Measurements from ENCODE around the gene HCRTR1. TPM values are rescaled to one million over a fixed set of nuclear protein-coding genes. Genes with fewer than 3 reads are reported as not detected.
A peak's percentile ranks its signal among the peaks of the same experiment; 100 is the strongest.

HCRTR1 gene
- total and polyA plus RNA-seq, 5 donors from 2014 or later: not detected

- Mint-ChIP-seq H3K27ac (no peak overlapping the region), H3K27me3 (peaks cover 27% of the 10 kb centered on the region), H3K9me3 (no peaks in the 10 kb centered on the region), H3K4me1 (peaks cover 0 to 12% (median under 1%) of the 10 kb centered on the region in 4 donors), H3K4me3 (peak overlapping the region in 2 of 4 donors; percentile 39 to 70), H3K36me3 (no peaks in the 10 kb centered on the region)
- H3K27me3 ChIP-seq (ENCODE audit: control insufficient read depth, insufficient read depth, low read length): peaks cover 14% of the 10 kb centered on the region
- H3K27ac ChIP-seq (ENCODE audit: insufficient read depth, low read length, poor library complexity, severe bottlenecking): no peak overlapping the region
- ATAC-seq (ENCODE audit: low read depth in 2 of 2) (peak; percentile 49 to 52), DNase-seq (peak in 2 of 3 donors; percentile 25 to 39)
- H3K4me3 ChIP-seq (ENCODE audit: low read depth, low read length): no peak overlapping the region
- H3K4me1 ChIP-seq (ENCODE audit: control insufficient read depth, insufficient read depth, low read length, poor library complexity, severe bottlenecking): peaks cover 9% of the 10 kb centered on the region
- H3K36me3 ChIP-seq (ENCODE audit: control insufficient read depth, insufficient read depth, low read length): no peaks in the 10 kb centered on the region
- H3K9me3 ChIP-seq (ENCODE audit: control insufficient read depth in 2 of 2, low read length in 2 of 2): no peaks in the 10 kb centered on the region
These were observed 642 bp downstream of the HCRTR1 start for GRCh38 chr1:31617916-31618746.

DNA sequence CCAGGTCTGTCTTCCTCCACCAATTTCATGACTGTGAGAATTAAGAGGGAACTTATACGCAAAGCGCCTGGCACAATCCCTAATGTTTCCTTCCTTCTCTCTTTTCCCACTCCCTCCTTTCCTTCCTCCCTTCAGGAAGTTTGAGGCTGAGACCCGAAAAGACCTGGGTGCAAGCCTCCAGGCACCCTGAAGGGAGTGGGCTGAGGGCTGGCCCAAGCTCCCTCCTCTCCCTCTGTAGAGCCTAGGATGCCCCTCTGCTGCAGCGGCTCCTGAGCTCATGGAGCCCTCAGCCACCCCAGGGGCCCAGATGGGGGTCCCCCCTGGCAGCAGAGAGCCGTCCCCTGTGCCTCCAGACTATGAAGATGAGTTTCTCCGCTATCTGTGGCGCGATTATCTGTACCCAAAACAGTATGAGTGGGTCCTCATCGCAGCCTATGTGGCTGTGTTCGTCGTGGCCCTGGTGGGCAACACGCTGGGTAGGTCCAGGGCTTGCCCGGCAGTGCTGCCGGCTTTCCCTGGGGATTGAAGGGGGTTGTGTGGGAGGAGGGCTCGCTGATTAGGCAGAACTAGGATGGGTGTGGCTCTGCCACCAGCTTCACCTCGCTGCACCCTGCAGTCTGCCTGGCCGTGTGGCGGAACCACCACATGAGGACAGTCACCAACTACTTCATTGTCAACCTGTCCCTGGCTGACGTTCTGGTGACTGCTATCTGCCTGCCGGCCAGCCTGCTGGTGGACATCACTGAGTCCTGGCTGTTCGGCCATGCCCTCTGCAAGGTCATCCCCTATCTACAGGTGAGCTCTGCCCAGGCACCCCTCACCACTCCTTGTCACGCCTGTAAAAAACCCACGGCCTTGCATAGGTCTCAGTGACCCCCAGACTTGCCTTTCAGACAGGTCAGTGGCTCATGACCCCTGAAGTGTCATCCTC lies 1.7 kb downstream of the HCRTR1 start:
- peaks cover 14% of the 10 kb centered on the region for H3K27me3 ChIP-seq (ENCODE audit: control insufficient read depth, insufficient read depth, low read length)
- H3K27me3 Mint-ChIP-seq: peaks cover 27% of the 10 kb centered on the region
- H3K4me1 ChIP-seq (ENCODE audit: control insufficient read depth, insufficient read depth, low read length, poor library complexity, severe bottlenecking): peaks cover 9% of the 10 kb centered on the region
- no peak overlapping the region for H3K4me3 ChIP-seq (ENCODE audit: low read depth, low read length)
- peaks cover 6% of the 10 kb centered on the region for H3K36me3 Mint-ChIP-seq
- DNase-seq (no peak), ATAC-seq (ENCODE audit: low read depth in 2 of 2) (no peak)
- H3K4me1 Mint-ChIP-seq: peaks cover 0 to 12% (median 5%) of the 10 kb centered on the region in 4 donors
- H3K4me3 Mint-ChIP-seq: peak overlapping the region in 1 of 4 donors; percentile 19
- no peak overlapping the region for H3K27ac Mint-ChIP-seq
- H3K9me3 Mint-ChIP-seq: no peaks in the 10 kb centered on the region
- H3K27ac ChIP-seq (ENCODE audit: insufficient read depth, low read length, poor library complexity, severe bottlenecking): no peak overlapping the region
- H3K36me3 ChIP-seq (ENCODE audit: control insufficient read depth, insufficient read depth, low read length): no peaks in the 10 kb centered on the region
- no peaks in the 10 kb centered on the region for H3K9me3 ChIP-seq (ENCODE audit: control insufficient read depth in 2 of 2, low read length in 2 of 2)

DNA sequence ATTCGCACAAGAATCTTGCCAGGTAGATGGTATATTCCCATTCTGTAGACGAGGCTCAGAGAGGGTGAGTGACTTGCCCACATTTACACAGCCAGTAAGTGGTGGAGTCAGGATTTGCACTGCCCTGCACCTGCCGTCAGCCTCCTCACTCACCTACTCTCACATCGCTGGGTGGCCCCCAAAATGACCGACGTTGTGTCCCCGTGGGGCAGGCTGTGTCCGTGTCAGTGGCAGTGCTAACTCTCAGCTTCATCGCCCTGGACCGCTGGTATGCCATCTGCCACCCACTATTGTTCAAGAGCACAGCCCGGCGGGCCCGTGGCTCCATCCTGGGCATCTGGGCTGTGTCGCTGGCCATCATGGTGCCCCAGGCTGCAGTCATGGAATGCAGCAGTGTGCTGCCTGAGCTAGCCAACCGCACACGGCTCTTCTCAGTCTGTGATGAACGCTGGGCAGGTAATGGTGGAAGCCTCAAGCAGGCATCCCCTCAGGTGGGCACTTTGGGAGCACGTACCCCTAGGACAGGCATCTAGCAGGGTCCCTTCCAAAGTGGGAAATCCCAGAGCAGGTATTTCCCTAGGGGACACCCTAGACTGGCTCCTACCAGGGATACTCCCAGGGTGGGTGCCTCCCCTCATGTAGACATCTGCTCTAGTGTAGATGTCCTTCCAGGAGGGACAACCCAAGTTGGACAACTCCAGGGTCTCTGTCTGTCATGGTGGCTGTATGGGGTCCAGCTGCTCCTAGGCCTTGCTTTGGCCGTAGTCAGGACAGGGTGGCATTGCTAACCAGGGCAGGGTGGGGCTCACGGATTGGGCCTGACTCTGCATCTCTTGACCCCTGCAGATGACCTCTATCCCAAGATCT lies 3.4 kb downstream of the HCRTR1 start:
- H3K9me3 Mint-ChIP-seq: no peaks in the 10 kb centered on the region
- no peaks in the 10 kb centered on the region for H3K36me3 ChIP-seq (ENCODE audit: control insufficient read depth, insufficient read depth, low read length)
- peaks cover 22% of the 10 kb centered on the region for H3K27me3 Mint-ChIP-seq
- H3K36me3 Mint-ChIP-seq: peaks cover 6% of the 10 kb centered on the region
- no peak overlapping the region for H3K27ac ChIP-seq (ENCODE audit: insufficient read depth, low read length, poor library complexity, severe bottlenecking)
- peaks cover 9% of the 10 kb centered on the region for H3K4me1 ChIP-seq (ENCODE audit: control insufficient read depth, insufficient read depth, low read length, poor library complexity, severe bottlenecking)
- H3K4me3 ChIP-seq (ENCODE audit: low read depth, low read length): no peak overlapping the region
- H3K27ac Mint-ChIP-seq: no peak overlapping the region
- ATAC-seq (ENCODE audit: low read depth in 2 of 2) (no peak), DNase-seq (no peak)
- H3K4me3 Mint-ChIP-seq: no peak overlapping the region
- H3K27me3 ChIP-seq (ENCODE audit: control insufficient read depth, insufficient read depth, low read length): peaks cover 14% of the 10 kb centered on the region
- H3K4me1 Mint-ChIP-seq: peaks cover 4 to 12% (median 8%) of the 10 kb centered on the region in 4 donors
- no peaks in the 10 kb centered on the region for H3K9me3 ChIP-seq (ENCODE audit: control insufficient read depth in 2 of 2, low read length in 2 of 2)

DNA sequence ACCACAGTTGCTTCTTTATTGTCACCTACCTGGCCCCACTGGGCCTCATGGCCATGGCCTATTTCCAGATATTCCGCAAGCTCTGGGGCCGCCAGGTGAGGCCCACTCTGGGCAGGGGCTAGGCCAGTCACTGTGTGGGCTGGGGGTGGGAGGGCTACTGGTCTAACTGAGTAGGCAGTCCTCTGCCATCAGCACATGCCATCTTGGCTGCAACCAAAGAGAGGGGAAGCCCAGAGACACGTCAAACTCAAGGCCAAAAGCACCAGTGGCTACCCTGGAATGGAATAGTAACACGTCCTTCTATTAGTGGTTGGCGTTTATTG lies 4.0 kb downstream of the HCRTR1 start:
- Mint-ChIP-seq H3K9me3 (no peaks in the 10 kb centered on the region), H3K4me3 (no peak overlapping the region), H3K27me3 (peaks cover 18% of the 10 kb centered on the region), H3K4me1 (peaks cover 4 to 12% (median 8%) of the 10 kb centered on the region in 4 donors), H3K36me3 (peaks cover 6% of the 10 kb centered on the region), H3K27ac (no peak overlapping the region)
- H3K4me1 ChIP-seq (ENCODE audit: control insufficient read depth, insufficient read depth, low read length, poor library complexity, severe bottlenecking): peaks cover 9% of the 10 kb centered on the region
- no peaks in the 10 kb centered on the region for H3K36me3 ChIP-seq (ENCODE audit: control insufficient read depth, insufficient read depth, low read length)
- no peak for ATAC-seq (ENCODE audit: low read depth in 2 of 2)
- H3K9me3 ChIP-seq (ENCODE audit: control insufficient read depth in 2 of 2, low read length in 2 of 2): no peaks in the 10 kb centered on the region
- DNase-seq: no peak
- H3K27me3 ChIP-seq (ENCODE audit: control insufficient read depth, insufficient read depth, low read length): peaks cover 9% of the 10 kb centered on the region
- H3K4me3 ChIP-seq (ENCODE audit: low read depth, low read length): no peak overlapping the region
- H3K27ac ChIP-seq (ENCODE audit: insufficient read depth, low read length, poor library complexity, severe bottlenecking): no peak overlapping the region

- Mint-ChIP-seq H3K4me1 (peaks cover 4 to 11% (median 7%) of the 10 kb centered on the region in 4 donors), H3K27ac (no peak overlapping the region), H3K4me3 (no peak overlapping the region), H3K27me3 (peaks cover 12% of the 10 kb centered on the region), H3K9me3 (no peaks in the 10 kb centered on the region), H3K36me3 (peaks cover 9% of the 10 kb centered on the region)
- H3K27me3 ChIP-seq (ENCODE audit: control insufficient read depth, insufficient read depth, low read length): peaks cover 9% of the 10 kb centered on the region
- ATAC-seq (ENCODE audit: low read depth in 2 of 2) (no peak), DNase-seq (no peak)
- no peaks in the 10 kb centered on the region for H3K9me3 ChIP-seq (ENCODE audit: control insufficient read depth in 2 of 2, low read length in 2 of 2)
- H3K4me3 ChIP-seq (ENCODE audit: low read depth, low read length): no peak overlapping the region
- H3K4me1 ChIP-seq (ENCODE audit: control insufficient read depth, insufficient read depth, low read length, poor library complexity, severe bottlenecking): peaks cover 9% of the 10 kb centered on the region
- no peaks in the 10 kb centered on the region for H3K36me3 ChIP-seq (ENCODE audit: control insufficient read depth, insufficient read depth, low read length)
- H3K27ac ChIP-seq (ENCODE audit: insufficient read depth, low read length, poor library complexity, severe bottlenecking): no peak overlapping the region
These were observed 4.6 kb downstream of the HCRTR1 start for GRCh38 chr1:31621847-31622730.

DNA sequence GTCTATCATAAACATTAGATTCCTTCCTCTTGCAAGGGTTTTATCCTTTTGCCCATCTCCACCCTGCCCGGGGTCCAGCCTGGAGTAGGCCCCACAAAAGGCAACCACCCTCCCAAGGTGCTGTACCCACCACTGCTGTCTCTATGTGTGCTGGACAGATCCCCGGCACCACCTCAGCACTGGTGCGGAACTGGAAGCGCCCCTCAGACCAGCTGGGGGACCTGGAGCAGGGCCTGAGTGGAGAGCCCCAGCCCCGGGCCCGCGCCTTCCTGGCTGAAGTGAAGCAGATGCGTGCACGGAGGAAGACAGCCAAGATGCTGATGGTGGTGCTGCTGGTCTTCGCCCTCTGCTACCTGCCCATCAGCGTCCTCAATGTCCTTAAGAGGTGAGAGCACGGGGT lies 5.9 kb downstream of the HCRTR1 start:
- H3K36me3 ChIP-seq (ENCODE audit: control insufficient read depth, insufficient read depth, low read length): peaks cover 3% of the 10 kb centered on the region

More for the DNA sequence above, 5.9 kb downstream of the HCRTR1 start:
- no peak overlapping the region for H3K4me3 ChIP-seq (ENCODE audit: low read depth, low read length)
- Mint-ChIP-seq H3K27me3 (peaks cover 9% of the 10 kb centered on the region), H3K27ac (peak overlapping the region in 1 of 3 donors; percentile 85), H3K4me1 (peaks cover 4 to 9% (median 5%) of the 10 kb centered on the region in 4 donors), H3K4me3 (no peak overlapping the region), H3K9me3 (peaks cover 0 to 2% (median 0%) of the 10 kb centered on the region in 7 donors), H3K36me3 (peaks cover 14% of the 10 kb centered on the region)
- no peak overlapping the region for H3K27ac ChIP-seq (ENCODE audit: insufficient read depth, low read length, poor library complexity, severe bottlenecking)
- H3K9me3 ChIP-seq (ENCODE audit: control insufficient read depth in 2 of 2, low read length in 2 of 2): no peaks in the 10 kb centered on the region
- H3K4me1 ChIP-seq (ENCODE audit: control insufficient read depth, insufficient read depth, low read length, poor library complexity, severe bottlenecking): peaks cover 2% of the 10 kb centered on the region
- peaks cover 9% of the 10 kb centered on the region for H3K27me3 ChIP-seq (ENCODE audit: control insufficient read depth, insufficient read depth, low read length)
- DNase-seq (no peak), ATAC-seq (ENCODE audit: low read depth in 2 of 2) (no peak)

All from CD4-positive, CD25-positive, alpha-beta regulatory T cell (primary cell).